GM19238 (cell line): ENCODE data around the gene SLC25A1.
A peak's percentile ranks its signal among the peaks of the same experiment; 100 is the strongest.

Experiments used
- DNase-seq: peaks from one replicate; pipeline ENCODE4 v3.0.0; 2011; ENCODE audit warnings: low spot score; ENCODE audit not compliant: insufficient read length

Gene SLC25A1

DNA sequence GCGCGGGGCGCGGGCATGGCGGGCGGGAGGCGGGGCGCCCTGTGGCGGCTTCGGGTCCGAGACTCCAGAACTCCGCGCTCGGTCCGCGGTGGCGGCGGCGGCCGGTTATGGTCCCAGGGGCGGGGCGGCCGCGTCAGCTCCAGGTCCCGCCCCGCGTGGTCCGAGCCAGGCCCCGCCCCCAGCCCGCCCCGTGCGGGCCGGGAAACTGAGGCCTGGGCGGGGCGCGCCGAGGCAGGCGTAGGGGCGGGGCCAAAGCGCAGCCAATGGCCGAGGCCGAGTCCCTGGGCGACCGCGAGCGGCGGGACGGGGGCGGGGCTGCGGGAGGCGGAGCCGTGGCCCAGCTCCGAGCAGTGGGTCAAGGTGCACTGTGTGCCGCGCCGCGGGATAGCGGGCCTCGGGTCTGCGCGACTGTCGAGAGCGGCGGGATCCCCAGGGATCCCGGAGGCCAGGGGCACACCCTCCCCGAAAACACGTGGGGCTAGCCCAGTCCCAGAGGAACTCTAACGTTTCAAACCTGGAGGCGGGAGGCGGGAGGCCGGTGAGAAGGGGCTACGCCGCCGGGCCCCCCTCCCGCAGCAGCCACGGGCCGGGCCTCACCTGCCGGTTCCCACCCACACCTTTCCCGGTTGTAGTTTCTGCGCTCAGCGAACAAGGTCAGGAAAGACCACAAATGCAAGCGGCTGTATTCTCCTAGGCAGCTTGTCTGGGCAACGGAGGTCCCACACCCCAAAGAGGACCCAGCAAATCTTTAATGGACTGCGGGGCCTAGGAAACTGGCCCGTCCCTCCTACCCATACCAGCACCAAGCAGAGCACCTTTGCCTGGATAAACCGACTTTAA, at the start of gene SLC25A1:
SLC25A1 (minus strand) TSS at position 80 of the 840 bp plus-strand sequence; CDS start at position 17, 63 bp downstream.
- DNase-seq: peak; percentile 93

DNA sequence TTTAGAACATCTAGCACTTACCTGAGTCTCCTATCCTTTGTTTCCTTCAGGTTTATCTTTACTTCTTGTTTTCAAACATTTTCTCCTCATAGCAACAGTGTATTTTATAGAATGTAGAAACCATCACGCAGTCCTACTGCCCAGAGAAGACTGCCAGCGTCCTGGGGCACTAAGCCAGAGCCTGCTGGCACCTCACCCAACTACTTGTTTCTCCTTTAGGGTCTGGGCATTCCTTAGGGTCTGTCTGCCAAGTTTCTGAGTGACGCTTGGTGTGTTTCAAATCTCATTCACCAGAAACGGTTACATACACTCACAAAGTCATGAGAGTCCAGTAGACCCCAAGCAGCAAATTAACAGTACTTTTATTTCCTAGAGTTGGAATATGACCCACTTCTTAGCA, 49.6 kb upstream of the SLC25A1 start:
- DNase-seq: no peak

DNA sequence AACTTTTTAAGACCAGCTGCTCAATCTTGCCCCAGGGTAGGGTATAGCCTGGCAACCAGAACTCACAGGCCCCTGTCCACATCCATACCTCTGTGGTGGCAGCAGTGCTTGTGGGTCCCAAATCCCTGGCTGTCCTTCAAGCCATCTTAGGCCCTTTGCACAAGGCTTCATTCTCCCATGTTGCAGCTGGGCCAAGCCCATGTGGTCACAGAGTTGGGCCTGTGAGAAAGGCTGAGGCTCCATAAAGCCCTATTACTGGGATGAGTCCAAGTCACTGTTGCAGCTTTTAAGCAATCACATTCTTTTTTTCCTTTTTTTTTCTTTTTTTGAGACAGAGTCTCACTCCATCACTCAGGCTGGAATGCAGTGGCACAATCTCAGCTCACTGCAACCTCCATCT, 47.9 kb upstream of the SLC25A1 start:
- DNase-seq: no peak

DNA sequence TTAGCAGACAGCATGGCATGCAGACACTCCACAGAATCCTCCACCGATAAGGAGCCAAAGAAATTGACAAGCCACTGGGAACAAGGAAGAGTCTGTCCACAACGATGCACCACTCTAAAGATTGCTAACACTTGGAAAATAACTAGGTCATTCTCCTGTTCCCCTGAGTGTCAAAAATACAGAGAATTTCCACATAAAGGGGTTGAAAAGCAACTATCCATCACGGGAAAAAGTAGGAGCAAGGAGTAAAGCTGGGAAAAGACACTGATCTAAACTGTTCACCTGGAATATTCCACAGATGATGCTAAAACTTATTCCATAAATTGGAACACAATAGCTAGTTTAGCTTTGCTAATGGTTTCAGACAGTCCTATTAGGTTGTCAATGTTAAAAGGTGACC, 47.0 kb upstream of the SLC25A1 start:
- no peak for DNase-seq

DNA sequence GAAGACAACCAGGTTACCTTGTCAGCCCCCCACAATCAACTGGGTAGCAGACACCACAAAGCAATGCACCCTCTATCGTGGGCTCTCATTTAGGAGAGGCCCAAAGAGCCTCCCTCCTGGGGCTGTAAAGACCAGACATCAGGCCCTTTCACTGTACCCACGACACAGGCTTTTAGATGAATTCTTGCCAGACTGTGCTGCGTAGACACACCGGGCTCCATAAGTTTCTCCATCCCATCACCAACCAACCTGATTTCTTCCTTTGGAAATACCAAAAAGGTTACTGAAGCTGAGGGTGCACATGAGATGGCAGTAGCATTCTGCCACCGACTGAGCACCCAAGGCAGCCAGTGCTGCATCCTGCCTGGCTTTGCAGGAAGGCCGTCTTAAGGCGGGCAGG, 46.4 kb upstream of the SLC25A1 start:
- no peak for DNase-seq

DNA sequence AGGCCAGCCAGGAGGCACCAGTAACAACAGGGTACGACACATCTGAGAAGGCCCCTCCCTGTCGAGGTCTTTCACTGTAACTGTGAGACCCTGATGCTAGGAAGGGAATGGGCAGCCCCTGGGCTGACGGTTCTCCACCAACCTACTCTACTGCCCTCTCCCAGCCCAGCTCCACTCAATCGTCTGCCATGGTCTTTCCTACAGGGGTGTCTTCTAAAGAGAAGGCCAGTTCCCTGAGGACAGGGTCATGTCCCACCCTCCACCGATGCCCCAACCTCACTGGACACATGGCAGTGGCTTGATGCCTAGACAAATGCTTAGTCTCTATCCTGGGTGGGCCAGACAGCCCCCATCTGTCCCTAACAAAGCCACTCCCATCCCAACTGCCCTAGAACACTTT, 46.0 kb upstream of the SLC25A1 start:
- DNase-seq: no peak

DNA sequence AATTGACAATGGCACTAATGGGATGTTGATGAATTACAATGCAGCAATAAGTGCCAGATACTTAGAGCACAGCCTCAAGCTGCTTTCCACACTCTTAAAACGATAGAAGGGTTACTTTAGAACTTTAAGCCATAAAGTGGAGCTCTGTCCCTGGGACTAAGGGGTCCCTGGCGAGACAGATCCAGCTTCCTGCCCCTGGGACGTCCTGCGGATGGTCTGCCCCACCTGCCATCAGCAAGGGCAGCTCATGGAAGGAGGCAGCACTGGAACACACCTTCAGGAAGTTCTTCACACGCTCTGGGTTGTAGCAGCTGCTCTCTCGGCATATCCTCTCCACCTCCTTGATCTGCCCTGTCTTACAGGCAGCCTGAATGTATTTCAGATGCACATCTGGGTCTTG, 45.1 kb upstream of the SLC25A1 start:
- no peak for DNase-seq

DNA sequence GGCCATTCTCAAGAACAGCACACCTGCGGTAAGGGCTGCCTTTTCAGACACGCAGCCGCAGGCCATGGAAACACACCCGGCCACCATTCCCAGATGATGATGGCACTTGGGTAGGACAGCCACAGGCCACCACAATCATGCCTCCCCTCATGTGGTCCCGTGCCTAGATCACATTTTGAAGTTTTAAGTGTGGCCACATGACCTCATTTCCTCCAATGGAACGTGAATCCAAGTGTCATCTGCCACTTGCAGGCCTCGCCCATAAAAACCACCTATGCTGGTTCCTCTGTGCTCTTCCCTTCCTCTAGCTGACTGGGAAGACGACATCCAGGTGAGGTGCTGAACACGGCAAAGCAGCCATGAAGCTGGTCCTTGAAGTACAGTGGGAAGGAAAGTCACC, 44.6 kb upstream of the SLC25A1 start:
- DNase-seq: no peak

DNA sequence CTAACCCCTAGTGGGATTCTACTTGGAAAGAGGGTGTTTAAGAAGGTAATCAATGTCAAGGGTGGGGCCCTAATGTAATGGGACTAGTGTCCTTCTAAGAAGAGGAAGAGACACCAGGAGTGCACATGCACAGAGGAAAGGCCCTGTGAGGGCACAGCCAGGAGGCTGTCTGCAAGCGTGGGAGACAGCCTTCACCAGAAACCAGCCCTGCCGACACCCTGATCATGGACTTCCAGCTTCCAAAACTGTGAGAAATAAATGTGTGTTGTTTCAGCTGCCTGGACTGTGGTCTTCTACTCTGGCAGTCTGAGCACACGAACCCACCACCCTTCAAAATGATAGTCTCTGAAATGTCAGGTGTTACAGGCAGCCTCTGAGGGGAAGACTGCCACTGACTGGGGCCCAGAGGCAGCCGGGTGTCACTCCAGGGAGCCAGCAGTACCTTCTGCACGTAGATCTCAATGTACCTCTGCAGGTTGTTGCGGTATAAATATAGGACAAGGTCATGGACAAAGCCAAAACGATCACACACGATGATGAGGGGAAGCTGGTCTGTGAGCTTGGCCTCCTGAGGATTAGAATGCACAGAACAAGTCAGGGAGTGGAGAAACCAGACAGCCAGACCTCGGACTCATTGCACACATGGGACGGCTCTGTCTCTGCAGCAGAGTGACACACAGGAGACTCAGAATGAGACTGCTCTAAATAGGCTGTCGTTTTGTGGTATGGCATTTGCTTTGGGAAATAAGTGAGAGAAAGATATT, 43.9 kb upstream of the SLC25A1 start:
- DNase-seq: no peak

DNA sequence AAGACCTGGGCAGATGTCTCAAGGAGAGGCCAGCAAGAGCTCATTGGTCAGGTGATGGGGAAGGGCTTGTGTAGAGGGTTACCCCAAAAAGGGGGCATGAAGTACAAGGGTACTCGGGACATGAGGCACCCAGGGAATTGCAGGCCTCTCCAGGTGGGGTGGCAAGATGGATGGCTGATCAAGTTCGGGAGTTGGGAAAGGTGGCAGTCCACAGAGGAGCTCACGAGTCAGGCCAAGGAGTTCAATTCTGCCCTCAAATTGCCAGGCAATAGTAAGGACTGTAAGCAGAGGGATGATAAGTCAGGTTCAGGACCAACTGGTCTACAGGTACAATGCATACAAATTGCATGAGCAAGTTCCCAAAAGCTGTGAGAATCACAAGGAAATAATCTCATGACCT, 42.3 kb upstream of the SLC25A1 start:
- no peak for DNase-seq

DNA sequence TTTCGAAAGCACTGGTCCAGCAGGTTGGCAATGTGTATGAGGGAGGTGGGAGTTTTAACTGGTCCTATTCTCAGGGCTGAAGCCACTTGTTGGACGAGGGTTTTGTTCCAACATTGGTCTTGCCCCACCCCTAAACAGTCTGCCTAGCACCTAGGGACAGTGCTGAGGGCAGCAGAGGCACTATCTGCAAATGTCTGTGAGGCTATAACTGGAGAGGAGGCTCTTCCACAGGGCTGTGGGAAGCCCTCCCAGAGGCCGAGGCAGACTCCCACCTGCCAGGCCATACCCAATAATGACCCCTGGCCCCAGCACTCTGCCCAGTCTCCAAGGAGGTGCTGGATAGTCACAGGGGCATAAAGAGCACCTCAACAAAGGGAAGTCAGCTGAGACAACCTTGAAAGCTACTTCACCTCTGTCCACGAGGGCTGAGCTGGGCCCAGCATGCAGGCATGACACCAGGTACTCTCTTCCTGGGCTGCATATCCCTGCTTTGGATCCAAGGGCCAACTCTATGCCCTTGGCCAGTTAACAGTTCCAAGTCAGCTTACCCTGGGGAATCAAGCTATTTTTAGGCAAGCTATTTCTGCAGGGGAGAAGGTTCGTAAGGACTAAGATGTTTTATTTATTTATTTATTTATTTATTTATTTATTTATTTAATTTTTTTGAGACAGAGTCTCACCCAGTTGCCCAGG, 40.2 kb upstream of the SLC25A1 start:
- no peak for DNase-seq

DNA sequence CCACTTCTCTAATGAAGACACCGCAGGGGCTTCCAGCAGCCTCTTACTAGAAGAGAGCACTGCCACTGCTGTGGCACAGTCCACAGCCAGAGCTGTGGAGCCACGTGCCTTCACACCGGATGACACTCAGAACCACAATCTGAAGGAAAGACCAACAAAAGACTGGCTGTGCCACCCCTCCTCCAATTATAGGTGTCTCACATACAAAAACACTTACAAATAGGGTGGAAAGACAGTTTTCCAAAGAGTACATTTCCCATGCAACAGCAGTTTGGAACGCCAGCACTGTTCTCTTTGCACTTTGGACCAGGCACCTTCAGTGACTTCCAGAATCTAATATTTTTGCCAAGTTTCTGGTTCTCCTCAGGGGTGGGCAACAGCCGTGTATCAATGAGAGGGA, 38.0 kb upstream of the SLC25A1 start:
- no peak for DNase-seq

DNA sequence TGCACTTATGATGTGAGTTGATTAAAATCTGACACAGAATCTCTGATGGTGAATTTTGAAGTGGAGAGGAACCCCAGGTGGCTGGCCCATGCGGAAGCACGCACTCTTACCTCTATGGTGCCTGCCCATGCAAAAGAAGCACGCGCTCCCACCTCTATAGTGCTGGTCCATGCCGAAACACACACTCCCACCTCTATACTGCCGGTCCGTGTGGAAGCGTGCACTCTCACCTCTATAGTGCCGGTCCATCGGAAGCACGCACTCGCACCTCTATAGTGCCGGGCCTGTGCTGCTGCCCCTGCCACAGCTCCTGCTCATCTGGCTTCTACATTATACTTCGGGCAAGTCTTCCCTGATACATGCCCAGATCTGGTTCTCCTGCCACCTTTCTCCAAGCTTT, 36.8 kb upstream of the SLC25A1 start:
- DNase-seq: no peak

DNA sequence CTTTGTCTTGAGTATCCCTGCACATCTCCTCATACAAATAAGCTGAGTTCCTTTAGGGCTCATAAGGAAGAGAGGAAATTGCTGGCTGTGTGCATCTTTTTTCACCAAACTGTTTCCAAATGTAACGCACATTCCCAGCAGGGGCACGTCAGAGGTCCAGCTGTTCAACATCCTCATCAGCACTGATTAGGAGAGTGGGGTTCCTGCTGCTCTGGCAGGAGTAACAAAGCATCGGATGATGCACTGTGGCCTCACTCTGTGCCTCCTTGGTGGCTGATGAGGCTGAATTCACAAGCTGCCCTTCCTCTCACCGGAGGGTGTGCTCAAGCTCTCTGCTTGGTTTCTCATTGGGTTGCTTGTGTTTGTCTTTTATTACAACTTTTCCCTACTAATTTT, 35.5 kb upstream of the SLC25A1 start:
- DNase-seq: no peak

DNA sequence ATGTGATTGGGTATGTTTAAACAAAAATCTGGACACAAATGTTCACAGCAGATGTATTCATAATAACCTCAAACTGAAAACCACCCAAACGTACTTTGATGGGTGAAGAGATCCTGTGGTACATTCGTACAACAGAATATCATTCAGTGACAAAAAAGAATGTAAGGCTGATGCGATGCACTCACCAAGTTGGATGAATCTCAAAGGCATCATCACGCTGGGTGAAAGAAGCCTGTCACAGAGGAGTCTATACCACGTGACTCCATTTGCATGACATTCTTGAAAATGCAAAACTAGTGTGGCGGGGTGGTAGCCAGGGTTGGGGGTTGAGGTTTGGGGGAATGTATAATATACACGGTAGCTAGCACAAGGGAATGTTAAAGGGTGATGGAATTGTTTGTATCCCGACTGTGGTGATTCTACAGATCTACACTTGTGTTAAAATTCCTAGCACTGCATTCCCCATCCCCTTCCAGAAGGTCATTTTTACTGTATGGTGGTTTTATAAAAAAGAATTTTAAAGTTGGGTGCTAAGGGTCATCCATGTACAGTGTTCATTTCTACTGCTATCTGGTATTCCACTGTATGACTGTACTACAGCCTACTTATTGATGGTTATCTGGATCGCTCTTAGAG, 35.0 kb upstream of the SLC25A1 start:
- DNase-seq: no peak

DNA sequence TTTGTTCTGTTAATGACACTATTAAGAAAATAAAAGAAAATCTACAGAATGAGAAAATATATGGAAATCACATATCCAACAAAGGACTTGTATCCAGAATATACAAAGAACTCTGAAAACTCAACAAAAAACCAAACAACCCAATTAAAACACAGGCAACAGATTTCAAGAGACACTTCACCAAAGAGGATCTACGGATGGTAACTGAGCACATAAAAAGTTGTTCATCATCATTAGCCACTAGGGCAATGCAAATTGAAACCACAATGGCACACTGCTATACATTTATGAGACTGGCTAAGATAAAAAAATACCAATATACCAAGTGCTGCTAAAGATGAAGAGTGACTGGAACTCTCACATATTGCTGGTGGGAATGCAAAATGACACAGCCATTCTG, 34.5 kb upstream of the SLC25A1 start:
- DNase-seq: no peak

DNA sequence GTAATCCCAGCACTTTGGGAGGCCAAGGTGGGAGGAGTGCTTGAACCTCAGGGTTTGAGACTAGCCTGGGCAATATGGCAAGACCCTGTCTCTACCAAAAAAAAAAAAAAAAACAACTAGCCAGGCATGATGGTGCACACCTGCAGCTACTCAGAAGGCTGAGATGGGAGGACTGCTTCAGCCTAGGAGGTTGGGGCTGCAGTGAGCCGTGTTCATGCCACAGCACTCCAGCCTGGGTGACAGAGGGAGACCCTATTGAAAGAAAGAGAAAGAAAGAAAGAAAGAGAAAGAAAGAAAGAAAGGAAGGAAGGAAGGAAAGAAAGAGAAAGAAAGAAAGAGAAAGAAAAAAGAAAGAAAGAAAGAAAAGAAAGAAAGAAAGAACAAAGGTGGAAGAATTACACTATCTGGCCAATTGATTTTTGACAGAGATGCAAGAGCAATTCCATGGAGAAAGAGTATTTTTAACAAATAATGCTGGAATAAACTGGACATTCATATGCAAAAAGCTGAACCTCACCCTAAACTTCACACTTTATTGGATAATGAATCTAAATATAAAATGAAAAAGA, 33.9 kb upstream of the SLC25A1 start:
- DNase-seq: no peak

DNA sequence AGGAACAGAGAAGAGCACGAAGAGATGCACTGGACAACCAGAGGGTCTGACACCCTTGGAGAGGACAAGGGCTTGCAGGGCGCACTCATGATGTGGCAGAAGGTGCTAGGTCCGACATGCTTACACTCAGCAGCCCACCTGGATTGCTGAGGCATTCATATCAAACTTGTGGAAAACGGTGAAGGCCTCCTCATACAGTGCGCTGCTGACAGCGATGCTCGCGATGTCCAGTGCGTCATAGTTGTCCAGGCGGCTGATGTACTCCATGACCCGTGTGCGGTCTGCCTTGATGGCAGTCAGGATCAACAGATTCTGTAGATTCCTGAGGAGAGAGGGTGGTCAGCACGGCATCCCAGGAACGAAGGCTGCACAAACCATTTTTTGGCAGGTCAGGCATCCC, 31.7 kb upstream of the SLC25A1 start:
- DNase-seq: no peak

DNA sequence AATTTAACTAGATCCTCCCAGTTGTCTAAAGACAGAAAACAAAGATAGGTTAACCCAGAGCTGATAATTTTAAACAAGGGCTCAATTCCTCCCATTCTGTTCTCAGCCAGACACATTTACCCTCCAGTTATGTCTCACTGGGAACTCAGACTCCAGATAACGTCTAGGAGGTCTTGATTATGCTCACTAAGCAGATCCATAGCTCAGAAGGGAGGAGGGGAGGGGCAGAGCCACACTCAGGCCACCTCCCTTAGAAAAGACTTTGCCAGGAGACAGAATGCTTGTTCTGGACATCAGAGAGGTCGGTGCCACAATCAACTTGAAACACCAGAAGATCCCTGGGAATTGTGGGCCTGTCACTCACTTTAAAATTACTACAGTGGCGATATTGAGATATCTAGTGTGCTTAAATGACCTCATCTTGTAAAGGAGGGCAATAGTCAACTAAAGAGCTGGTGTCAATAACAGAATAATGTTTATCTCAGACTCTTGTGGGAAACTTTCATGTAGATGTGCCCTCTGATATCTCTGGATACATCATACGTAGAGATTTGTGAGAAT, 29.8 kb upstream of the SLC25A1 start:
- no peak for DNase-seq

DNA sequence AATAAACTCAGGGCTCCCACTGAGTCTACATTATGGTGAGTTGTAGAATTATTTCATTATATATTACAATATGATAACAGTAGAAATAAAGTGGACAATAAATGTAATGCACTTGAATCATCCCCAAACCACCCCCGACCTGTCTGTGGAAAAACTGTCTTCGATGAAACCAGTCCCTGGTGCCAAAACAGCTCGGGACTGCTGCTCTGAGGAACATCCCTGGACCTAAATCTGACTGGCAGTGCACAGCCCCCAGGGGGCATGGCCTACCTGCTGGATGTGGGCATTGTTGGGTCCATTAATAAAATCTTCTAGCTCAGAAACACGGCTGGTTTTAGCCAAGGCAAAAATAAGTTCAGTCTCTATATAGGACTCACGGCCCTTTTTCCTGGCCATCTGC, 29.3 kb upstream of the SLC25A1 start:
- DNase-seq: no peak

DNA sequence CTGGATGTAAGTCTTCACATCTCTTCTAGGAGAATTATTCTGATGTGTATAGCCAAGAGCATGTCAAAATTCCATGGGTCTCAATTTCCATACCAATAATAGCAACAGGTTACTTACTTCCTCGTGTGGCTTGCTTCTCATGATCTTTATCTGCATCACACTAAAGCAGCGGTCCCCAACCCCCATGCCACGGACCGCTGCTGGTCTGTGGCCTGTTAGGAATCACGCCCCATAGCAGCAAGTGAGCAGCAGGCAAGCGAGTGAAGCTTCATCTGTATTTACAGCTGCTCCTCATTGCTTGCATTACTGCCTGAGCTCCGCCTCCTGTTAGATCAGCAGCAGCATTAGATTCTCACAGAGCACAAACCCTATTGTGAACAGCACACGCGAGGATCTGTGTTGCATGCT, 28.9 kb upstream of the SLC25A1 start:
- DNase-seq: no peak
